GM12872 (cell line): ENCODE results near the gene NFIL3.

ENCODE experiments used
- CTCF ChIP-seq: IDR thresholded peaks from 3 replicates; pipeline ENCODE4 v1.5.1; 2011; ENCODE audit warnings: low read depth, mild to moderate bottlenecking, low read length, moderate library complexity; ENCODE audit not compliant: insufficient read depth

The NFIL3 gene

GRCh38 chr9:91403665-91404543 lies 19.7 kb downstream of the NFIL3 start:
- TF ChIP-seq CTCF, result no peak

- TF ChIP-seq CTCF, result no peak
These were observed 24.7 kb downstream of the NFIL3 start for GRCh38 chr9:91398926-91399325.

- TF ChIP-seq CTCF, result no peak
These were observed 27.8 kb downstream of the NFIL3 start for GRCh38 chr9:91395553-91396471.

GRCh38 chr9:91395106-91395552 lies 28.5 kb downstream of the NFIL3 start:
- TF ChIP-seq CTCF, result no peak

- no peak for TF ChIP-seq CTCF
These were observed 29.8 kb downstream of the NFIL3 start for GRCh38 chr9:91393826-91394225.

GRCh38 chr9:91392435-91392834 lies 31.2 kb downstream of the NFIL3 start:
- no peak for TF ChIP-seq CTCF

GRCh38 chr9:91391818-91392217 lies 31.8 kb downstream of the NFIL3 start:
- TF ChIP-seq CTCF, result no peak
